ENCODE measurements around the gene IGFL2. TPM values are rescaled to one million over a fixed set of nuclear protein-coding genes. Genes with fewer than 3 reads are reported as not detected.
"Not testable (repeated sequence)": the region's sequence is repeated elsewhere in the genome, so short reads cannot be mapped to it uniquely, and the experiment has no call there.

Gene IGFL2
- total RNA-seq, 4 donors from 2014 or later: 0.61 TPM; not detected in 3

GRCh38 chr19:46205183-46205984, 57.3 kb downstream of the IGFL2 start:
- intact Hi-C loops (cut with DNase I; ENCODE audit: low total_unique reads): loop anchor here (10.0 kb wide), 1 partner anchor 49 kb away; no protein-coding TSS in a partner anchor
- H3K9me3 ChIP-seq: no peaks in the 10 kb centered on the region
- no peaks in the 10 kb centered on the region for H3K36me3 ChIP-seq
- no peak overlapping the region for H3K4me3 ChIP-seq
- H3K27me3 ChIP-seq: no peaks in the 10 kb centered on the region
- TF ChIP-seq CTCF (IDR thresholded peaks at IDR 0.05): no peak
- no peak for DNase-seq
- H3K27ac ChIP-seq: no peak overlapping the region
- H3K4me1 ChIP-seq: no peaks in the 10 kb centered on the region

- no peaks in the 10 kb centered on the region for H3K36me3 ChIP-seq
- H3K4me3 ChIP-seq: no peak overlapping the region
- no peak for TF ChIP-seq POLR2A (IDR thresholded peaks at IDR 0.05)
- TF ChIP-seq CTCF (IDR thresholded peaks at IDR 0.05): no peak
- H3K27ac ChIP-seq: no peak overlapping the region
- H3K9me3 ChIP-seq: no peaks in the 10 kb centered on the region
- intact Hi-C loops (cut with DNase I; ENCODE audit: low total_unique reads): loop anchor here (10.0 kb wide), 1 partner anchor 49 kb away; no protein-coding TSS in a partner anchor
- no peak for DNase-seq
- H3K27me3 ChIP-seq: no peaks in the 10 kb centered on the region
- H3K4me1 ChIP-seq: no peaks in the 10 kb centered on the region
Observed at GRCh38 chr19:46206176-46206575, 58.1 kb downstream of the IGFL2 start.

GRCh38 chr19:46206682-46207081, 58.6 kb downstream of the IGFL2 start:
- Histone ChIP-seq H3K27ac (no peak overlapping the region), H3K36me3 (no peaks in the 10 kb centered on the region), H3K27me3 (no peaks in the 10 kb centered on the region), H3K4me3 (no peak overlapping the region), H3K9me3 (no peaks in the 10 kb centered on the region), H3K4me1 (no peaks in the 10 kb centered on the region)
- no peak for DNase-seq
- TF ChIP-seq CTCF (IDR thresholded peaks at IDR 0.05): no peak
- no peak for TF ChIP-seq POLR2A (IDR thresholded peaks at IDR 0.05)
- intact Hi-C loops (cut with DNase I; ENCODE audit: low total_unique reads): loop anchor here (10.0 kb wide), 1 partner anchor 48 kb away; no protein-coding TSS in a partner anchor

- not testable (repeated sequence) for H3K27me3 ChIP-seq, H3K4me3 ChIP-seq, H3K27ac ChIP-seq, H3K9me3 ChIP-seq, H3K36me3 ChIP-seq, H3K4me1 ChIP-seq, DNase-seq
- intact Hi-C loops (cut with DNase I; ENCODE audit: low total_unique reads): loop anchor here (10.0 kb wide), 1 partner anchor 47 kb away; no protein-coding TSS in a partner anchor
Observed at GRCh38 chr19:46207858-46208257, 59.8 kb downstream of the IGFL2 start.

- DNase-seq: no peak
- TF ChIP-seq POLR2A (IDR thresholded peaks at IDR 0.05): no peak
- no peak for TF ChIP-seq CTCF (IDR thresholded peaks at IDR 0.05)
Observed at GRCh38 chr19:46209051-46209450, 61.0 kb downstream of the IGFL2 start.

More at GRCh38 chr19:46209051-46209450, 61.0 kb downstream of the IGFL2 start:
- no peaks in the 10 kb centered on the region for H3K9me3 ChIP-seq
- no peak overlapping the region for H3K27ac ChIP-seq
- intact Hi-C loops (cut with DNase I; ENCODE audit: low total_unique reads): loop anchor here (10.0 kb wide), 1 partner anchor 46 kb away; no protein-coding TSS in a partner anchor
- H3K36me3 ChIP-seq: no peaks in the 10 kb centered on the region
- no peaks in the 10 kb centered on the region for H3K4me1 ChIP-seq
- H3K27me3 ChIP-seq: no peaks in the 10 kb centered on the region
- no peak overlapping the region for H3K4me3 ChIP-seq
